ENCODE results near the gene SEMA3G. TPM values are rescaled to one million over a fixed set of nuclear protein-coding genes. Genes with fewer than 3 reads are reported as not detected.

Gene SEMA3G
- total RNA-seq, 1 experiment from 2014 or later, result 0.29 TPM

- DNase-seq (ENCODE audit: low spot score), result no peak
Measured at GRCh38 chr3:52439426-52440248, 5.3 kb downstream of the SEMA3G start.

GRCh38 chr3:52438579-52439425 lies 6.1 kb downstream of the SEMA3G start:
- DNase-seq (ENCODE audit: low spot score), result no peak

DNA sequence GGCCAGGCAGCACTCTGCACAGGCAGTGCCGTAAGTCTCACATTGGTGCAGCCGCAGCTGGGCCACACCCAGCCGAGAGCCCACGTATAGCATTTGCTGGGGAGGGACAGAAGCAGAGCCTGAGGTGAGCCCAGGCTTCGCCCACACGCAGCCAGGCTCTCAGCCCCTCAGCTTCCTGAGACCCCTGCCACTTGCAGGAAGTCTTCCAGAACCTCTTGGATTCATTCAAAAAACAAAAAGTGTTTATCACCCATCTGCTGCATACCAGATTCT lies 6.9 kb downstream of the SEMA3G start:
- no peak for DNase-seq (ENCODE audit: low spot score)

DNA sequence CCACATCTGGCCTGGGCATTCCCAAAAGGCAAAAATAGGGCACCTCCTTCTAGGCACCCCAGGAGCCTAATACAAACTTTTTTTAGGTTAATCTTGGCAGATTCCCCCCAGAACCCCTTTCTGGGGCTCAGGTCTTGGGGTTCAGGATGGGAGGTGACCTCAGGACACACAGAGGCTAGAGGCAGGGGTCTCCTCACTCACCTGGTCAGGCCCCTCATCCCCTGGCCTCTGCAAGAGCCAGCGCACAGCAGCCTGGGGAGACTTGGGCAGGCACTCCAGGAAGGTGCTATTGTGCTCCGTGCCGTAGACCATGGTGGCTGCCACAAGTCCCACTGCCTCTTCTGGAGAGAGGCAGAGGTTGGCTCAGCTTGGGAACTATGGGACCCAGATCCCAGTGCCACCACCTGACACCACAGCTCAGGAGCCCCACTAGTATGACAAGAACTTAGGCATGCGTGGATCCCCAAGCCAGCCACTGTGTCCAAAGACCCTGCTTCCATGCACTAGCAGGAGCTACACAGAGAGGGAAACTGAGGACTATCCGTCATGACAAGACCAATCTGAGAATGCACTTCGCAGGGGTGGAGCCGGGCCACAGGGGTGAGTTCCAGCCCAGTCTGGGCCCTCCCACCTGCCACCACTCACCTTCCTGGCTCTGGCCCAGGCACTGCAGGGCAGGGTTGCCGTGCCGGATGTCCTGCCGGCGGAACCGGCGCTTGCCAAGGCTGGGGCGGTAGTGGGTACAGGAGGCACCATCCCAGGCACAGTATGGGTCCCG lies 7.4 kb downstream of the SEMA3G start:
- DNase-seq (ENCODE audit: low spot score), result no peak

DNA sequence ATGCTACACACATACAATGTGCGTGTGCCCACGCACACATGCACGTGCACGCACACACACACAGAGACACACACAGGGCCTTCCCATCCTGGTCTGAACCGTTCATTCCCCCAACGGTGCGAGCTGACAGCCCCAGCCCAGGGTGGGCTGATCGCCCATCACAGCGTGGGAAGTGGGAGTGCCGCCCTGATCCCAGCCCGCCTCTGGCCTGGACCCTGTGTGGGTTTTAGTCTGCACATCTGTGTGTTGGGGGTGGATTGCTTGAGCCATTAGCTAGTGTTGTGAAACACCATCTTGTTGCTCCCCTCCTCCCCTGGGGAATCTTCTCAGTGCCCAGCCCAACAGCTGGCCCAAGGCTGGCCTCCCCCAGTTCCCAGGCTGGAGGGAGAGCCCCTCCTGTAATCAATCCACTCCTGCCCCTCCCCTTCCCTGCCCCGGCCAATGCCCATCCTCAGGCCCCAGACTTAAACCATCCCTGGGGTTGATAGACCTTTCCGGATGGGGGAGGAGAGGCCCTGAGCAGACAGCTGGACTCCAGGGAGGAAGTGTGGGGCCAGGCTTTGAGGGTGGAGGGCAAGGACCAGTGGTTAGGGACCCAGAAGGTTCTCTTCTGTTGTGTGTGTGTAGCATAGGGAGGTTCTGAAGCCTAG lies 8.3 kb downstream of the SEMA3G start:
- DNase-seq (ENCODE audit: low spot score), result no peak

GRCh38 chr3:52435246-52436101 lies 9.4 kb downstream of the SEMA3G start:
- no peak for DNase-seq (ENCODE audit: low spot score)

DNA sequence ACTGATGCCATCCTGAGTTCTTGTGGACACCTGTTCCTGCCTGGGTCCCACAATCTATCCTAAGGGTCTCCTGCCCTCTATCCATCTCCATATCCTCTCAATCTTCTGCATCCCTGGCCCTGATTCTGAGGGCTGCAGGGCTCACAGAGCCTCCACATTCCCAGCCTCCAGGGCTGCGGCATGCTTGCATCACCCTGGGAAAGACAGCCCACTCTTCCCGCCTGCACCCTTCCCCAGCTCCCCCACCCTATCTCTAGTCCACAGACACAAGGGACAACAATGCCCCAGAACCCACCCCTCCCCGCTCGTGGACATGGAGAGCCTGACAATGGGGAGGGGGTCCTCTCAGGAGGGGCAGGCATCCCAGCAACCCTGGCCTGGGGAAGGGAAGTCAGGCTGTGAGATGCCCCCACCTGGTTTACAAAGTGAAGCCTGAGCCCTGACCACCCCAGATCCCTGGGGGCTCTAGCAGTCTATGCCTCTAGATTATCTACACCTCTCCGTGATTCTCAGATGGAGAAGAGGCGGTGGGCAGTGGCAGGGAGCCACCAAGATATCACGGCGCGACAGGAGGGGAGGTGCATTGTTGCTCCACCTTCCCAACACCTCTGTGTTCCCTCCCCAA lies 10.3 kb downstream of the SEMA3G start:
- DNase-seq (ENCODE audit: low spot score), result no peak

GRCh38 chr3:52433996-52434479 lies 10.9 kb downstream of the SEMA3G start:
- DNase-seq (ENCODE audit: low spot score), result no peak

DNA sequence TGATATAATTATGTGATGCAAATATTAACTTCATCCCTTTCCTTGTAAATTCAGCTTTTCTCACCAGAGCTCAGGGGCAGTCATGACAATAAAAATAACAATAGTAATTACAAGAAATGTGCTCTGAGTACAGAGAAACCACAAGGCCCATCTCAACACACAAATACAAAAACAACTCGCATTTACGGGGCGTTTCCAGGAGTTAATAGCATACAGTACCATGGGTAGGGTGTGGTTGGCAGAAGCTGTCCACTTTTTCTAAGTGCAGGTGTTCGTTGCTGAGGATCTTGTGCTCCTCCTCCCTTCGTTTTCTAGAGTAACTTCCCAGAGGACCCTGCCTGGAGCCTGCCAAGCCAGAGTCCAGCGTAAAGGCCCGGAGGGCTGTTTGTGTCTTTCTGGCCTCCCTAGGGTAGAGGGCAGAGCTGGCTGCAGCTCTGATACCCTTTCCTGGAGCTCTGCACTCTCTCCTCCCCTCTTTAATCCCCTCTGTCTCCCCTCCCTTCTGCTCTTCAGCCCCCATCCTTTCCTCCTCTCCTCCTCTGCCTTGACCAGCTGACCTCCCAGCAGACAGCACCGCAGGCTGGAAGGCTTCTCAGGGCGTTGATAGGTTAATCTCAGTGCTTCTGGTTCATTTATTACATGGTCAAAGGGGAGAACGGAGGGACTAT lies 11.4 kb downstream of the SEMA3G start:
- DNase-seq (ENCODE audit: low spot score), result no peak

GRCh38 chr3:52432691-52433141 lies 12.2 kb downstream of the SEMA3G start:
- DNase-seq (ENCODE audit: low spot score), result no peak

DNA sequence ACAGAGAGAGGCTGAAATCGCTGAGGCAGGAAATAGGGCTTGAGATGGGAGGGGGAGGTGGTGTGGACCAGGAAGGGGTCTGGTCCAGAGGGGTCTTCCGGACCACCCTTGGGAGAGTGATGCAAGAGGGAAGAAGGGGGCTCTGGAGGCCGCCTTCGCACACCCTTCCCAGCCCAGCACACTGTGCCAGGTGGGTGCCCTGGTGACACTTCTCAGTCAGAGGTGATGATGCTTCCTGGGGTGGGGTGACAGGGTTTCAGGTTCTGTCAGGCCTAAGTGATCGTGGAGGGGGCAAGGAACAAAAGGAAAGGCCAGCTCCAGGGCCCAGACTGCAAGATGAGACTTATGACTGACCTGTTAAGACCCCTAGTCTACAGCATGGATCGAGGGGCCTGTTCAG lies 12.7 kb downstream of the SEMA3G start:
- DNase-seq (ENCODE audit: low spot score), result no peak

DNA sequence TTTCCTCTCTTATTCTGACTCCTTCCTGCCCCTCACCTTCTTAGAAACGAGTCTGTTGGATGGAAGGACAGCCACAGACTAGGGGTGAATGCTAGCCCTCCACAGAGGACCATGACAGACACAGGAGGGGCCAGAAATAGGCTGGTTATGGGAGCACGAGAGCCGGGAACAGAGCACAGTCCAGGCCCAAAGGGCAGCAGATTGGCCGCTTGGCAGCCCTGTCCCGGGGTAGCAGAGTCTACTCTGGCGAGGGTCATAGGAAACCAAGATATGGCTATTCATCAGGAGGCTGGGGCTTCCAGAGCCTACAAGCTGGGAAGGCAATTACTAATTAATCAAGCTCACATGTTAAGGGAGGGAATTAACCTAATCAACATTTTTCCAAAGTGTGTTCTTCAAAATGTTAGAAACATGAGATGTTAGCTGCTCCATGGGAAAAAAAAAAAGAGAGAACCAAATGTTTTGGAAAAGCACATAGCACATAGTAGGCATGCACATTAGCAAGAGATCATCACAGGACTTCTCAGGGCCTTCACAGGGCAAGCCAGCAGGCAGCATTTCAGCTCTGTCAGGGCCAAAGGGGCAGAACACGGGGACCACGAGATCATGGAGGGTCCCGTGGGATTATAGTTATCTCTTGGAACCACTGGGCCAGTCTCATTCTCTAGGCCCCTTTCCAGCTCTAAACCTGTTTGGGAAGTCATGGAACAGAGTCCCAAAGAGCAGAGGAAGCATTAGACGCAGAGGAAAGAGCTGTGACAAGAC lies 13.3 kb downstream of the SEMA3G start:
- no peak for DNase-seq (ENCODE audit: low spot score)

DNA sequence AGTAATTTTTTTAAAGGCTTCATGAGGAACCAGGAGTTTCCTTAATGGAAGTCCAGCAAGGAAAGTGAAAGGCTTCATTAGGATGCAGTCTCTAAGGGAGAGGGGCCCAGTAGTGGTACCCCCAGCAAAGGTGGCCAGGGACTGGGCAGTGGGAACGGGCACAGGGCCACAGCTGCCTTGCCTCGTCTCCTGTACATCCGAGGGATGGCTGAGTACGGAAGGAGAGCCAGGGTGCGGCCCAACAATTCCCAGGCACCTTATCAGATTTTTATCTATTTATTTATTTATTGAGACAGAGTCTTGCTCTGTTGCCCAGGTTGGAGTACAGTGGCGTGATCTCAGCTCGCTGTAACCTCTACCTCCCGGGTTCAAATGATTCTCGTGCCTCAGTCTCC lies 14.5 kb downstream of the SEMA3G start:
- DNase-seq (ENCODE audit: low spot score), result no peak

DNA sequence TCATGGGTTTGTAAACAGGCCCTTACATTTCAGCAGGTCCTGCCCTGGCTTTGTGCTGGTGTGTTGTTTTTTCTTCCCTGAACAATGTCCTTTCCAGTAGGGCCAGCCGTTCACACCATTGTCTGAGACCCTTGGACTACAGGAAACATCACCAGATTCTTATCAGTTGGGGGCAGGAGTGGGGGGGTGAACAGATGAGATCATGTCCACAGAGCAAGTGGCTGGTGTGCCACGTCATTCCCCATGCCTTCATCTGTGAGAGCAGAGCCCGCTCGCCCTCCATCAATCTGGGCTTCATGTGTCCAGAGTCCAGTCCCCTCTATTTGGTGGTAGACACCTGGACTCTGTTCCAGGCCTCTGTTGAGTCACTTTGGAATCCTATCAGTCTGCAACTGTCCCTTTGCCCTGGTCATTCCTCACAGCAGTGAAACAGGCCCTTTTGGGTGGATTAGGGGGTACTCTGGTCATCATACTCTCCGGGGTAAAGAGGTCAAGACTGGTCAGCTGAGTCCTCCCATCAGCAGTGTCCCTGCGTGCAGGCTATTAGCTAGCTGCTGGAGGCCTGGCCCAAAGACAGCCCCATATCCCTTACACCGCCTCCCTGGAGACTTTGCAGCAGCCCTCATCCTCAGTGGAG lies 15.0 kb downstream of the SEMA3G start:
- DNase-seq (ENCODE audit: low spot score), result no peak

DNA sequence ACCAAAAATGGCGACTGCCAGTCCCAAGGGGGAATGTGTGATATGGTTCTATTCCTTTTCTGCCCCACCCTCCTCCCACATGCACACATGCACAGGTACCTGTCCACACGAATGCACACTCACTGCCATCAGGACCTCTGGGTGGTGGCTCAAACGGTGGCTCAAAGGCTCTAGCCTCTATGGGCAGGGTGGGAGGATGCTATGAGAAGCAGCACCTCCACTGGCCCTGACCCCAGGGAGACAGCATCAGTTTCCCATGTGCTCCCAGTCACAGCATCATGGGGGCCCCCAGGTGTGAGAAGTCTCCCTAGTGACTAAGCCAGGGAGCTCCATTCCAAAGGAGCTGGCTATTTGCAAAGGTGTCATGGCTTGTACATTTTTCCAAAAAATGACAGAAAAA lies 15.9 kb downstream of the SEMA3G start:
- no peak for DNase-seq (ENCODE audit: low spot score)

DNA sequence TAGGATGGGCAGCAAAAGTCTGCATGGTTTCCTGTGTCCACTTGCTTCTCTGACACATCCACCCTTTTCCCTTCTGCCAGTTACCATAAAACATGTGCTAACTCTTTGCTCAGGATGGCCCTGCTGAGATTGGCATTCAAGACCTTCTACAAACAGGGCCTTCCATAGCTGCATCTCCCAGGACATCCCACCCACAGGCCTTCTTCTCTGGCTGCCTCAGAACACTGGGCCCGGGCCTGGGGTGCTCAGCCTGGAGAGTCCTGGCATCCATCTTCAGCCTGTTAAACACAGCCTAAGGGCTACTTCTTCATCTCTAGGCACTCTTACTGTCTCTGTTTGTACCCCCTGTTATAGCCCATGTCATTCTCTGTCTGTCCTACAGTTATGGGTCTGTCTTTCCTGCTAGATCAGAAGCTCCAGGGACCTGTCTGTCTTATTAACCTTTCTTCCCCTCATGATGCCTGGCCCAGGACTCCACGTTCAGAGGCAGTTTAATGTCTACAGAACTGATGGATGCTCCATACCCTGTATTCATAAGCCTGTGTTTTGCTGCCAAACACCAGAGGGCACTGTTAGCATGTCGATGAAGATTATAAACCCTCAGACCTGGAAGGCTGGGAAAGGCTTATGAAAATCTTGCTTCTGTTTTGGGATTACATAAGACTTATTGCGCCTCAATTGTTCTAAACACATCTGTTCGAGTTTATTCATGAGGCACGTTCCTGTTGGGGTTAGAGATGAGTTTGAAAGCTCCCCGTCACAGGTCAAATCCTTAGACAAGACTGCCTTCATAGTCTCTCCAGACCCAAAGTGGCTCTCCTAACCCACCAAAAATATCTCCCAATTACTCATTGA lies 16.5 kb downstream of the SEMA3G start:
- peak; percentile 43 for DNase-seq (ENCODE audit: low spot score)

DNA sequence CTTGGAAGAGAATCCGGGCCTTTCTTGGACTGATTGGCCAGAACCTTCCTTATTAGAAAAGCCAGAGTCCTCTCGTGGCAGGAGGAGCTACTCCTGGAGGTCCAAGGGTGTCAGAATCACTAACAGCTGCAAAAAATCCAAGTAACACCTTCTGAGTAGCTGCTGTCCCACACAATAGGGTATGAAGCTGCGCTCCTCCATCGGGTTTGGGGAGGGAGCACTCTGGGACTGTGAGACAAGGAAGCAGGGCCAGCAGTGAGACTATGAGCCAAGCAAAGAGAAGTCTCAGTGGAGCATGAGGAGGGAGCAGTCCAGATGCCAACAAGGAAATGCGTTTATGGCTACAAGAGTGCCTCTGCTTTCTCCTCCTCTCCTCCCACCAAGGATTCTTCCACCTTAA lies 21.7 kb downstream of the SEMA3G start:
- DNase-seq (ENCODE audit: low spot score), result no peak

DNA sequence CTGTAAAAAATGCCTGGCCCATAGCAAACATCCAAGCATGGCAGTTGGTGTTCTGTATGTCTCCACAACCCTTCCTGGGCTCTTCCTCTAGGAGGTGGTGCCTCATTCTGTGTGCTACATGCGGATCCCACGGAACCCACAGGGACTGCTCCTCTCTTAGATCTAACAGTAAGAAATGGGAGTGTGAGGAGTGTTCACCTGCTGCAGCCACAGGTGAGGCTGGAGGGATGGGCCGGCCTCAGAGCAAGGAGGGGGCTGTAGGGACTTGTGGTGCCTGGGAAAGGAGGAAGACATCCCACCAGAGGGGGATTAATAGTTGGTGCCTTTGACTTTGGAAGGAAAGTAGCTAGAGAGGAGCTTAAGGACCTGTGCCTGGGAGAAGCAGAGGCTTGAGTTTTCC lies 22.2 kb downstream of the SEMA3G start:
- DNase-seq (ENCODE audit: low spot score), result no peak
